Smooth muscle cell (in vitro differentiated cells): ENCODE results near the gene CAND2. TPM values are rescaled to one million over a fixed set of nuclear protein-coding genes. Genes with fewer than 3 reads are reported as not detected.
"Not testable (repeated sequence)": the region's sequence is repeated elsewhere in the genome, so short reads cannot be mapped to it uniquely, and the experiment has no call there.

ENCODE experiments used
- DNase-seq: peaks from one replicate; lab custom pipeline; 2025; ENCODE audit not compliant: unreplicated experiment; lab: John Stamatoyannopoulos, UW
- H2AFZ ChIP-seq: fragments of 200-600 bp; sonication (generic); 2 replicates; pipeline ENCODE4 v1.6.0; 2016; ENCODE audit warnings: antibody characterized with exemption, low read depth, mild to moderate bottlenecking
- H3F3A ChIP-seq: fragments of 200-600 bp; sonication (generic); 2 replicates; pipeline ENCODE4 v1.6.0; 2017; ENCODE audit warnings: antibody characterized with exemption, low read depth
- H3K27ac ChIP-seq: fragments of 200-600 bp; sonication (generic); 2 replicates; pipeline ENCODE4 v1.5.1; 2016; ENCODE audit warnings: low read depth, mild to moderate bottlenecking
- H3K27me3 ChIP-seq: fragments of 200-600 bp; sonication (generic); 2 replicates; pipeline ENCODE4 v1.6.1; 2016; ENCODE audit warnings: low read depth, mild to moderate bottlenecking
- H3K36me3 ChIP-seq: fragments of 200-600 bp; sonication (generic); 2 replicates; pipeline ENCODE4 v1.5.1; 2016; ENCODE audit warnings: low read depth
- H3K4me1 ChIP-seq: fragments of 200-600 bp; sonication (generic); 2 replicates; pipeline ENCODE4 v1.5.1; 2016; ENCODE audit warnings: low read depth
- H3K4me2 ChIP-seq: fragments of 200-600 bp; sonication (generic); 2 replicates; pipeline ENCODE4 v1.6.0; 2016; ENCODE audit warnings: mild to moderate bottlenecking
- H3K4me3 ChIP-seq: fragments of 200-600 bp; sonication (generic); 2 replicates; pipeline ENCODE4 v1.5.1; 2016; ENCODE audit warnings: mild to moderate bottlenecking
- H3K79me2 ChIP-seq: fragments of 200-600 bp; sonication (generic); 2 replicates; pipeline ENCODE4 v1.6.0; 2016; ENCODE audit warnings: low read depth, mild to moderate bottlenecking
- H3K9ac ChIP-seq: fragments of 200-600 bp; sonication (generic); 2 replicates; pipeline ENCODE4 v1.6.0; 2016; ENCODE audit warnings: low read depth
- H3K9me3 ChIP-seq: fragments of 200-600 bp; sonication (generic); replicated peaks from 2 replicates; pipeline ENCODE4 v1.5.1; 2016; ENCODE audit warnings: low read depth
- H4K20me1 ChIP-seq: fragments of 200-600 bp; sonication (generic); 2 replicates; pipeline ENCODE4 v1.6.0; 2016; ENCODE audit warnings: low read depth
- WGBS: methylation state at CpG from one replicate; pipeline ENCODE4 v1.1.7; 2016; ENCODE audit warnings: low lambda C conversion rate; 5-methylcytosine and 5-hydroxymethylcytosine counted together
- polyA plus RNA-seq: library from polyadenylated mRNA; unstranded; fragments of >200 nt; fragmentation: Nextera tagmentation; extraction: Ambion mirVana; gene quantifications from 2 replicates; pipeline ENCODE4 v1.2.1, GENCODE V29; 2016
- total RNA-seq: library from RNA; depleted of rRNA; stranded (reverse); fragments of >200 nt; gene quantifications from 2 replicates; pipeline ENCODE4 v1.2.3, GENCODE V29; 2014
- TF ChIP-seq, protein P1 (sequence below): fragments of 200-600 bp; sonication (generic); IDR thresholded peaks from 2 replicates; pipeline ENCODE4 v1.5.1; 2017; ENCODE audit warnings: borderline replicate concordance, mild to moderate bottlenecking, antibody characterized with exemption; ENCODE audit not compliant: insufficient read depth, poor library complexity, severe bottlenecking

Gene CAND2
- total and polyA plus RNA-seq, 2 experiments from 2014 or later: 2.1 to 2.7 TPM

DNA sequence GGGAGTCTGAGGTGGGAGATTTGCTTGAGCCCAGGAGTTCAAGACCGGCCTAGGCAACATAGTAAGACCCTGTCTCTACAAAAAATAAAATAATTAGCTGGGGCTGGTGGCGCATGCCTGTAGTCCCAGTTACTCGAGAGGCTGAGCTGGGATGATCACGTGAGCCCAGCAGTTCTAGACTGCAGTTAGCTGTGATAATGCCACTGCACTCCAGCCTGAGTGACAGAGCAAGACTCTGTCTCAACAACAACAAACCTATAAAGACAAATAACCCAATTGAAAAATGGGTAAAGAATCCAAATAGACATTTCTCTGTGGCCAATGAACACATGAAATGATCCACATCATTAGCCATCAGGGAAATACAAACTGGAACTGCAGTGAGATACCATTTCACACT lies 46.0 kb downstream of the CAND2 start:
- TF ChIP-seq, protein P1, sequence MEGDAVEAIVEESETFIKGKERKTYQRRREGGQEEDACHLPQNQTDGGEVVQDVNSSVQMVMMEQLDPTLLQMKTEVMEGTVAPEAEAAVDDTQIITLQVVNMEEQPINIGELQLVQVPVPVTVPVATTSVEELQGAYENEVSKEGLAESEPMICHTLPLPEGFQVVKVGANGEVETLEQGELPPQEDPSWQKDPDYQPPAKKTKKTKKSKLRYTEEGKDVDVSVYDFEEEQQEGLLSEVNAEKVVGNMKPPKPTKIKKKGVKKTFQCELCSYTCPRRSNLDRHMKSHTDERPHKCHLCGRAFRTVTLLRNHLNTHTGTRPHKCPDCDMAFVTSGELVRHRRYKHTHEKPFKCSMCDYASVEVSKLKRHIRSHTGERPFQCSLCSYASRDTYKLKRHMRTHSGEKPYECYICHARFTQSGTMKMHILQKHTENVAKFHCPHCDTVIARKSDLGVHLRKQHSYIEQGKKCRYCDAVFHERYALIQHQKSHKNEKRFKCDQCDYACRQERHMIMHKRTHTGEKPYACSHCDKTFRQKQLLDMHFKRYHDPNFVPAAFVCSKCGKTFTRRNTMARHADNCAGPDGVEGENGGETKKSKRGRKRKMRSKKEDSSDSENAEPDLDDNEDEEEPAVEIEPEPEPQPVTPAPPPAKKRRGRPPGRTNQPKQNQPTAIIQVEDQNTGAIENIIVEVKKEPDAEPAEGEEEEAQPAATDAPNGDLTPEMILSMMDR: no peak
- H3K27ac ChIP-seq: no peak overlapping the region

DNA sequence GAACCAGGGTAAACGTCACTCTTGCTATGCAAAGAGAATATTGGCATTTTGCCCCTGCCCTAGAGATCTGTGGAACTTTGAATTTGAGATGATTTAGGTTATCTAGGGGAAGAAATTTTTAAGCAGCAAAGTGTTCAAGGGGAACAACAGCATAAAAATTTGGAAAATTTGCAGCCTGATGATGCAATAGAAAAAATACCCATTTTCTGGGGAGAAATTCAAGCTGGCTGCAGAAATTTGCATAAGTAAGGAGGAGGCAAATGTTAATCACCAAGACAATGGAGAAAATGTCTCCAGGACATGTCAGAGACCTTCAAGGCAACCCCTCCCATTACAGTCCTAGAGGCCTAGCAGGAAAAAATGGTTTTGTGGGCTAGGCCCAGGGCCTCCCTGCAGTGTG lies 49.3 kb downstream of the CAND2 start:
- Histone ChIP-seq H3K4me1 (no peaks in the 10 kb centered on the region), H3K27me3 (no peaks in the 10 kb centered on the region), H3K9me3 (no peaks in the 10 kb centered on the region), H4K20me1 (peaks cover 4% of the 10 kb centered on the region), H2AFZ (no peak overlapping the region), H3K36me3 (no peaks in the 10 kb centered on the region), H3K4me3 (no peak overlapping the region), H3K4me2 (no peak overlapping the region), H3K9ac (no peak overlapping the region), H3K79me2 (peaks cover 5% of the 10 kb centered on the region), H3K27ac (no peak overlapping the region), H3F3A (no peaks in the 10 kb centered on the region)
- 100% methylated on average over 1 of the region's 1 CpG for WGBS
- no peak for DNase-seq
- TF ChIP-seq, protein P1: no peak

More for the DNA sequence above, 46.0 kb downstream of the CAND2 start:
- Histone ChIP-seq H2AFZ (peak overlapping the region; percentile 84), H3F3A (peaks cover 7% of the 10 kb centered on the region), H3K4me1 (peaks cover 28% of the 10 kb centered on the region), H4K20me1 (peaks cover 37% of the 10 kb centered on the region), H3K79me2 (peaks cover 38% of the 10 kb centered on the region), H3K4me2 (no peak overlapping the region), H3K27me3 (no peaks in the 10 kb centered on the region), H3K9ac (no peak overlapping the region), H3K4me3 (no peak overlapping the region), H3K36me3 (no peaks in the 10 kb centered on the region), H3K9me3 (no peaks in the 10 kb centered on the region)
- DNase-seq: no peak
- 95% methylated on average over 4 of the region's 4 CpGs for WGBS

DNA sequence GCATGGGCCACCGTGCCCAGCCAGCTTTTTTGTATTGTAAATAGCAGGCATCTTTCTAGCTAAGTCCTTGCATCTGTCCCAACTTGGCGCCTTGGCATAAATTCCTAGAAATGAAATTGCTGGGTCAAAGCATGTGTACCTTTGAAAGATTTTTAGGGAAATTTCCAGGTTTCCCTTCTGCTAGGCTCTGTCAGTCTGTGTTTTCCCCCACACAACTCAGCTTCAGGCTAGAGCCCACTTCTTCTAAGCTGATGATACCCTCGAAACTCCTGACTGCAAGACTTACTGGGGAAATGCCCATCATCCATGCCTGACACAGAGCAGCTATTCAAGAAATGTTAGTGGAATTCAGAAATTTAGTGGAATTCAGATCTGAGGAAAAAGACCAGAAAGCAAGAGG lies 55.7 kb downstream of the CAND2 start:
- Histone ChIP-seq H3K36me3 (no peaks in the 10 kb centered on the region), H3K9me3 (no peaks in the 10 kb centered on the region)

DNA sequence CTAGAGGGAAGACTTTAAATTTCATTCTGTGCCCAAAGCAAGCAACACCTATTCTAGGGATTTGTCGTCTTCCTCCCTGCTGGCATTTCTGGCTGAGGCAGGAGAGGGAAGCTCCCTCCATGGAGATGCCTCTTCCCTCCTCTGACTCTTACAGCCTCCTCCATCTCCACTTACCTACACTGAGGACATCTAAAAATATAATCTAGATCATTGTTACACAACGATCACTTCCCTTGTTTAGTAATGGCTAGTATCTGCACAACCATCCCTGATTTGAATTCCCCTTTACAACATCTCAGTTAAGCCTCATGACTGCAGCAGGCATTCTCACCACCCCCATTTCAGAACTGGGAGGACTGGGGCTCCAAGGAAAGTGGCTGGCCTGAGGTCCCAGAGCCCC lies 57.4 kb downstream of the CAND2 start:
- H4K20me1 ChIP-seq, H3K36me3 ChIP-seq, H3K4me2 ChIP-seq, H3F3A ChIP-seq, H3K4me3 ChIP-seq, H3K9me3 ChIP-seq, H3K79me2 ChIP-seq, DNase-seq, H2AFZ ChIP-seq, H3K4me1 ChIP-seq, H3K27ac ChIP-seq, H3K9ac ChIP-seq: not testable (repeated sequence)
- 93% methylated on average over 2 of the region's 2 CpGs for WGBS
- peaks cover 17% of the 10 kb centered on the region for H3K27me3 ChIP-seq

More for the DNA sequence above, 55.7 kb downstream of the CAND2 start:
- H3K27me3 ChIP-seq: peaks cover 17% of the 10 kb centered on the region
- no peak overlapping the region for H3K9ac ChIP-seq
- H3K4me2 ChIP-seq: no peak overlapping the region
- H2AFZ ChIP-seq: no peak overlapping the region
- H3K79me2 ChIP-seq: no peaks in the 10 kb centered on the region
- H3F3A ChIP-seq: no peaks in the 10 kb centered on the region
- H3K27ac ChIP-seq: no peak overlapping the region
- no peak for DNase-seq
- H4K20me1 ChIP-seq: no peaks in the 10 kb centered on the region
- no peak overlapping the region for H3K4me3 ChIP-seq
- WGBS: 78% methylated on average over 3 of the region's 3 CpGs
- H3K4me1 ChIP-seq: no peaks in the 10 kb centered on the region
- TF ChIP-seq, protein P1: no peak
